ENCODE measurements around the gene CA10. TPM values are rescaled to one million over a fixed set of nuclear protein-coding genes. Genes with fewer than 3 reads are reported as not detected.

The CA10 gene
- total RNA-seq, 1 donor from 2014 or later: not detected

GRCh38 chr17:52048137-52048898 lies 110.2 kb downstream of the CA10 start:
- no peak for DNase-seq
- Mint-ChIP-seq H3K9me3 (no peaks in the 10 kb centered on the region), H3K4me3 (no peak overlapping the region), H3K27ac (no peak overlapping the region), H3K36me3 (ENCODE audit: low read depth) (no peaks in the 10 kb centered on the region), H3K27me3 (peaks cover 2% of the 10 kb centered on the region), H3K4me1 (no peaks in the 10 kb centered on the region)
- intact Hi-C loops (cut with micrococcal nuclease): no loop called here

DNA sequence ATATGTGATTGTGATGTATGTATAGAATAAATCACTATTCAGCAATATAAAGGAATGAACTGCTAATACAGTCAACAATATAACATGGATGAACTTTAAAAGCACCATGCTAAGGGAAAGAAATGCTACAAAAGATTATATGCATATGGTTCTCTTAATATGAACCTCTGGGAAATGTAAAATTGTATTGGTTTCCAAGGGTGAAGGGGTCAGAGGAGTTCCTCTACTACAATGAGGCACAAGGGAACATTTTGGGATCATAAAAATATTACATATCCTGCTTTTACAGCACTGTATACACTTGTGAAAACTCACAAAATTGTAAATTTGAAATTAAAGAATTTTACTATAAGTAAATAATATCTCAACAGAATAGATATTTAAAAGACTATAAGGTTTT lies 111.4 kb downstream of the CA10 start:
- H3K9me3 Mint-ChIP-seq: no peaks in the 10 kb centered on the region
- H3K36me3 Mint-ChIP-seq (ENCODE audit: low read depth): no peaks in the 10 kb centered on the region
- no peak for DNase-seq
- intact Hi-C loops (cut with micrococcal nuclease): no loop called here
- H3K27ac Mint-ChIP-seq: no peak overlapping the region
- H3K4me1 Mint-ChIP-seq: no peaks in the 10 kb centered on the region
- H3K27me3 Mint-ChIP-seq: peaks cover 2% of the 10 kb centered on the region
- H3K4me3 Mint-ChIP-seq: no peak overlapping the region

GRCh38 chr17:52041123-52041617 lies 117.3 kb downstream of the CA10 start:
- no peak for DNase-seq
- no peaks in the 10 kb centered on the region for H3K4me1 Mint-ChIP-seq
- no peaks in the 10 kb centered on the region for H3K36me3 Mint-ChIP-seq (ENCODE audit: low read depth)
- H3K27ac Mint-ChIP-seq: no peak overlapping the region
- H3K27me3 Mint-ChIP-seq: peaks cover 2% of the 10 kb centered on the region
- no peak overlapping the region for H3K4me3 Mint-ChIP-seq
- intact Hi-C loops (cut with micrococcal nuclease): no loop called here
- H3K9me3 Mint-ChIP-seq: no peaks in the 10 kb centered on the region

- H3K27me3 Mint-ChIP-seq: no peaks in the 10 kb centered on the region
- no peak overlapping the region for H3K27ac Mint-ChIP-seq
- intact Hi-C loops (cut with micrococcal nuclease): no loop called here
- no peaks in the 10 kb centered on the region for H3K4me1 Mint-ChIP-seq
- no peaks in the 10 kb centered on the region for H3K36me3 Mint-ChIP-seq (ENCODE audit: low read depth)
- H3K9me3 Mint-ChIP-seq: no peaks in the 10 kb centered on the region
- no peak overlapping the region for H3K4me3 Mint-ChIP-seq
- no peak for DNase-seq
Observed at GRCh38 chr17:52036416-52036815, 122.1 kb downstream of the CA10 start.

DNA sequence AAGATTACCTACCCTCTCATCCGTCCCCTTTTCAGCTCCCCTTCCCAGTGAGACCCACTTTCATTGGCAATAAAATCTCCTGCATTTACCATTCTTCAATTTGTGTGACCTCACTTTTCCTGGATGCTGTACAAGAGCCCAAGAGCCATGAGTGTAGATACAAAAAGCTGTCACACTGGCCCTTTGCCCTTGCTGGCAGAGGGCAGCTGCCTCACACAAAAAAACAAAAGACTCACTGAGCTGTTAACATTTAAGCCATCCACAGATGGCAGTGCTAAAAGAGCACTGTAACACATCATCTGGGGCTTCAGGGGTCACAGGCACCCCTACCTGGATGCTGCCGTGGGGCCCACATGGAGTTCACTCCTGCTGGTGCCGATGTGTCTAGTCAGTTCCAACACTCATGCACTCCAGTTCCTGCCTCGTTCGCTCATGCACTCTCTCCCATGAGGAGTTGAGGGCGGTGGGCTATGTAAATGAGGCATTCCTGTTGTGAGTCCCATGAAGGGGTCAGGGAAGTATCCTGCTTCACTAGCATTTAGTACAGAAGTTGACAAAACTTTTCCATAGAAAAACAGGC lies 123.1 kb downstream of the CA10 start:
- H3K4me1 Mint-ChIP-seq: no peaks in the 10 kb centered on the region
- no peaks in the 10 kb centered on the region for H3K9me3 Mint-ChIP-seq
- no peak for DNase-seq
- H3K4me3 Mint-ChIP-seq: no peak overlapping the region
- intact Hi-C loops (cut with micrococcal nuclease): no loop called here
- no peaks in the 10 kb centered on the region for H3K27me3 Mint-ChIP-seq
- no peaks in the 10 kb centered on the region for H3K36me3 Mint-ChIP-seq (ENCODE audit: low read depth)
- H3K27ac Mint-ChIP-seq: no peak overlapping the region

DNA sequence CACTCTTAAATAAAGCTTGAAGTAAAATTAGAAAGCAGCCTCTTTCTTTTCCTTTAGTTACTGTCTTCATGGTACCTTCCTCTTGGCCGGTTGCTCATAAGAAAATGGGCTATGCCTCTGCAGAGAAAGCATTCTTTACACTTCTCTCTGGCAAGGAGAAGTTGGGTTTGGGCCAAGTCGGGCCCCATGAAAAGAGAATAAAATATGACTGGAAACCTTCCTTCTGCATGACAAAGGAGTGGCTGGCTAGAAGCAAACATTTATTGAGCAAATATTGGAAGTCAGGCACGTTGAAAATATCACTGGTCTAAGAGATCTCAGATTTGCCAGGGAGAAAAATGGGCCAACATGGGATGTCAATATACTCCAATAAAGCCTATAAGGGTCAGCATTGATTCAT lies 126.1 kb downstream of the CA10 start:
- H3K36me3 Mint-ChIP-seq (ENCODE audit: low read depth): no peaks in the 10 kb centered on the region
- intact Hi-C loops (cut with micrococcal nuclease): no loop called here

DNA sequence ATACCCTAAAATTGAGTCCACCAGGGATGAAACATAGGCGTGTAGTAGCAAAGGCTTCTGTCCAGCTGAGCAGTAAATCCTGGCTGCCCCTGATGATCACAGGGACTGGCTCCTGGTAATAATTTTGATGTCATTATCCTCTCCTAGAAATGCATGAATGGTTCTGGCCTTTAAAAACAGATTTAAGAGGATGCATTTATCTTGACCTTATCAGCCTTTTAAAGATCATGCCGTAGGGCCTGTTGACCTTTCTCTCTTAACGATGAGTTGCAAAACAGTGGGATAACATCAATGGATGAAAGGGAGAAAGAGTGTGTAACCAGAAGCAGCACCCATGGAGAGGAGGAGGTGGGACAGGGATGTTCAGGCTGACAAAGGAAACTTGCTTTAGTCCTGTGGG lies 128.5 kb downstream of the CA10 start:
- H3K4me1 Mint-ChIP-seq: no peaks in the 10 kb centered on the region
- no peaks in the 10 kb centered on the region for H3K9me3 Mint-ChIP-seq
- no peak overlapping the region for H3K27ac Mint-ChIP-seq
- no peak for DNase-seq
- no peaks in the 10 kb centered on the region for H3K27me3 Mint-ChIP-seq
- intact Hi-C loops (cut with micrococcal nuclease): no loop called here
- no peaks in the 10 kb centered on the region for H3K36me3 Mint-ChIP-seq (ENCODE audit: low read depth)
- H3K4me3 Mint-ChIP-seq: no peak overlapping the region

More for the DNA sequence above, 126.1 kb downstream of the CA10 start:
- Mint-ChIP-seq H3K27me3 (no peaks in the 10 kb centered on the region), H3K9me3 (no peaks in the 10 kb centered on the region), H3K4me3 (no peak overlapping the region), H3K27ac (no peak overlapping the region), H3K4me1 (no peaks in the 10 kb centered on the region)
- DNase-seq: no peak

DNA sequence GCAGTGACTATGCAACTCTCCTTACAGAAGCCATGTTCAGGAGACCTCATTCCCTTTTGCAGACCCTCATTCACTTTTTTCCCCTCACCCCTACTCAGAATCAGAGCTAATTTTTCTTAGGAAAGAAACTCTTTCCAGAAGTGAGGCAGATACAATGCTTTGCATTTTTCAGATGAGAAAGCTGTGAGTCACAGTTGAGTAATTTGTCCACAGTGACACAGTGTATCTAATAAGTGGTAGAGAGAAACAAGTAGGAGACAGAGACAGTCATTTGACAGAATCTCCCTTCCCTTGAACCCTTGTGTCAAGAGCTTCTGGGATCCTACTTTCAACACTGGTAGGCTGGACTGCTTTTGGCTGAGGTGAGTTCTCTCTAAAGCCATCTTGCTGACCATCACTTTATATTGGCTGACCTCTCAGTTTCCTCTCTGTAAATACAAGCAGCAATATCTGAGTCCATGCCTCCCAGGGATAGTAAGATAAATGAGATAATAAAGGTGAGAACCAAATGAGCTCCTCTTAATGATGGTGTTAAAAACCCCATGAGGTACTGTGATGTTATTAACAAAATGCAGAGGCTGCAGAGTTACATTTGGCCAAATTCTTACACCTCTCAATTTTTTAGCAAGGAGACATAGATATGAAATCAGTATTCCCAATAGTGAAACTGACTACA lies 130.8 kb downstream of the CA10 start:
- intact Hi-C loops (cut with micrococcal nuclease): no loop called here
- no peak for DNase-seq
- Mint-ChIP-seq H3K36me3 (ENCODE audit: low read depth) (no peaks in the 10 kb centered on the region), H3K4me1 (no peaks in the 10 kb centered on the region), H3K4me3 (no peak overlapping the region), H3K27me3 (no peaks in the 10 kb centered on the region), H3K9me3 (no peaks in the 10 kb centered on the region), H3K27ac (no peak overlapping the region)

- Mint-ChIP-seq H3K27me3 (no peaks in the 10 kb centered on the region), H3K36me3 (ENCODE audit: low read depth) (no peaks in the 10 kb centered on the region), H3K4me1 (no peaks in the 10 kb centered on the region), H3K9me3 (no peaks in the 10 kb centered on the region), H3K27ac (no peak overlapping the region), H3K4me3 (no peak overlapping the region)
- DNase-seq: no peak
- intact Hi-C loops (cut with micrococcal nuclease): no loop called here
Observed at GRCh38 chr17:52027081-52027480, 131.4 kb downstream of the CA10 start.

DNA sequence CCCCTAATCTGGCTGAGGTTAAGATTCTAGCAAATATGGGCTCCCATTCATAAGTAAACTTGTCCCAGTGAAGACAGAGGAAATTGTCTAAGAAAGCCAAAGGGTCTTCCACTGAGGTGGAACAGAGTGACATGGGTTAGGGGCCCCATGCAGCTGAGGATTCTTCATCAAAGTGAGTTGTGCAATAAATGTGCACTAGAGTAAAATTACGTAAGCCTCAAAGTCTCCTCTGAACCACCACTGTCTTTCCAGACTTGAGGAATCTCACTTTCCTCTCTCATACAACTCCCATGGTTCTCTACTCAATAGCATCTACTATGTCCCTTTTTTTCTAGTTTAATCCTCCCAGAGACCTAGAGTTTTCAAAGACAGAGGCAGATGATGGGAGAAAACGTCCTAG lies 132.4 kb downstream of the CA10 start:
- intact Hi-C loops (cut with micrococcal nuclease): no loop called here
- no peaks in the 10 kb centered on the region for H3K27me3 Mint-ChIP-seq
- no peak for DNase-seq
- no peaks in the 10 kb centered on the region for H3K36me3 Mint-ChIP-seq (ENCODE audit: low read depth)
- no peak overlapping the region for H3K27ac Mint-ChIP-seq
- no peaks in the 10 kb centered on the region for H3K9me3 Mint-ChIP-seq
- no peaks in the 10 kb centered on the region for H3K4me1 Mint-ChIP-seq
- H3K4me3 Mint-ChIP-seq: no peak overlapping the region

- H3K9me3 Mint-ChIP-seq: no peaks in the 10 kb centered on the region
- H3K27me3 Mint-ChIP-seq: no peaks in the 10 kb centered on the region
- no peaks in the 10 kb centered on the region for H3K4me1 Mint-ChIP-seq
- DNase-seq: no peak
- H3K4me3 Mint-ChIP-seq: no peak overlapping the region
- intact Hi-C loops (cut with micrococcal nuclease): no loop called here
- H3K27ac Mint-ChIP-seq: no peak overlapping the region
- no peaks in the 10 kb centered on the region for H3K36me3 Mint-ChIP-seq (ENCODE audit: low read depth)
Observed at GRCh38 chr17:52025236-52025635, 133.3 kb downstream of the CA10 start.

DNA sequence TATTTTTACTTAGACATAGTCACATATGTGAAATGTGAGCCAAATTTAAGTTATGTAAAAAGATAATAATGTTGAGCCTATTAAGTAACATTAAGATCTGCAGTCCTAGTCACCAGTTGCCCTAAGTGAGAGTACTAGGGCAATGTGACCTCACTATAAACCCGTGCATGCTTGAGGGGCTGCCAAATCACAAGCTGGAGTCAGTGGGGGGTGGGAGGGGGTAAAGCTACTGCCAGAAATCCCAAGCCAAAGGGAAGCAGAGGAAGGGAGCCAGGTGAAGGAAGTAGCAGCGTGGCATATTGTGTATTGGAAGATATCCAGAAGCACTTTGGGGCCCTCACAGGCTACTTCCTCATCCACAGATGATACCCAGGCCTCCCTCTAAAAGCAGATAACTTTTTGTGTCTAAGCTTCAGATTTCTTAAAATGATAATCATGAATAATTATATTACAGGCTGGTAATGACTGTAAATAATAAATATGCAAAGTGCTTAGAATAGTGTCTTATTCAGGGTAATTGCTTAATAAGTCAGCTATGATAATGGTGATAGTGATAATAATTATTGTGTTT lies 134.1 kb downstream of the CA10 start:
- intact Hi-C loops (cut with micrococcal nuclease): no loop called here
- H3K36me3 Mint-ChIP-seq (ENCODE audit: low read depth): no peaks in the 10 kb centered on the region
- H3K27ac Mint-ChIP-seq: no peak overlapping the region
- no peak overlapping the region for H3K4me3 Mint-ChIP-seq
- no peaks in the 10 kb centered on the region for H3K9me3 Mint-ChIP-seq
- no peaks in the 10 kb centered on the region for H3K27me3 Mint-ChIP-seq
- DNase-seq: no peak
- H3K4me1 Mint-ChIP-seq: no peaks in the 10 kb centered on the region

- H3K4me1 Mint-ChIP-seq: no peaks in the 10 kb centered on the region
- no peaks in the 10 kb centered on the region for H3K27me3 Mint-ChIP-seq
- no peak for DNase-seq
- H3K9me3 Mint-ChIP-seq: no peaks in the 10 kb centered on the region
- no peaks in the 10 kb centered on the region for H3K36me3 Mint-ChIP-seq (ENCODE audit: low read depth)
- H3K27ac Mint-ChIP-seq: no peak overlapping the region
- H3K4me3 Mint-ChIP-seq: no peak overlapping the region
- intact Hi-C loops (cut with micrococcal nuclease): no loop called here
Observed at GRCh38 chr17:52011064-52011463, 147.4 kb downstream of the CA10 start.

GRCh38 chr17:51999654-52000053 lies 158.9 kb downstream of the CA10 start:
- Mint-ChIP-seq H3K4me1 (no peaks in the 10 kb centered on the region), H3K36me3 (ENCODE audit: low read depth) (no peaks in the 10 kb centered on the region), H3K27ac (no peak overlapping the region), H3K4me3 (no peak overlapping the region), H3K27me3 (no peaks in the 10 kb centered on the region), H3K9me3 (no peaks in the 10 kb centered on the region)
- DNase-seq: no peak
- intact Hi-C loops (cut with micrococcal nuclease): no loop called here
